Bronchial epithelial cell (primary cell): ENCODE measurements around the gene PEX1. TPM values are rescaled to one million over a fixed set of nuclear protein-coding genes. Genes with fewer than 3 reads are reported as not detected.

Experiments used
- DNase-seq: peaks from one replicate; pipeline ENCODE4 v3.0.0-alpha.2; 2010; ENCODE audit warnings: low read depth
- FAIRE-seq: peaks from 2 replicates; lab custom pipeline; 2011; peaks lifted over from hg19 to GRCh38; lab: Jason Lieb, UNC
- H3K27me3 ChIP-seq: 2 replicates; pipeline ENCODE4 v1.5.1; 2011; ENCODE audit warnings: low read length; ENCODE audit not compliant: control insufficient read depth, insufficient read depth
- H3K36me3 ChIP-seq: 2 replicates; pipeline ENCODE4 v1.5.1; 2011; ENCODE audit warnings: low read length; ENCODE audit not compliant: control insufficient read depth, insufficient read depth
- H3K4me3 ChIP-seq: 2 replicates; pipeline ENCODE4 v1.5.1; 2011; ENCODE audit warnings: mild to moderate bottlenecking, low read depth, low read length, control low read depth
- total RNA-seq: library from RNA; depleted of rRNA; stranded (reverse); fragments of >200 nt; gene quantifications from 2 replicates; pipeline ENCODE4 v1.2.1, GENCODE V29; 2014
- TF ChIP-seq, protein P1 (sequence below): IDR thresholded peaks from 2 replicates; pipeline ENCODE4 v1.5.1; 2011; ENCODE audit warnings: mild to moderate bottlenecking, moderate library complexity, low read length, control low read depth, inconsistent platforms; ENCODE audit not compliant: insufficient read depth, severe bottlenecking

The PEX1 gene
- total RNA-seq, 1 donor from 2014 or later: 11.6 TPM

DNA sequence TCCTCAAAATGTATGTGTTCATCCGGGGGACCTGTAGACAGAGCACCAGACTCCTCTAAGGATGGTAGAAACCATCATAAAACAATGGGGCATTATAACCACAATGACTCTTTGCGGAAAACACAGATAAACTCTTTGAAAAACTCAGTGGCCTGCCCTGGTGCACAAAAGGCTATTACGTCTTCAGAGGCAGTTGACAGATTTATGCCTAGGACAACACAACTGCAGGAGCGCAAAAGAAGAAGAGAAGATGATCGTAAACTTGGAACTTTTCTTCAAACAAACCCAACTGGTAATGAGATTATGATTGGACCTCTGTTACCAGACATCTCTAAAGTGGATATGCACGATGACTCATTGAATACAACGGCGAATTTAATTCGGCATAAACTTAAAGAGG lies 6.3 kb upstream of the PEX1 start:
- no peak for FAIRE-seq

DNA sequence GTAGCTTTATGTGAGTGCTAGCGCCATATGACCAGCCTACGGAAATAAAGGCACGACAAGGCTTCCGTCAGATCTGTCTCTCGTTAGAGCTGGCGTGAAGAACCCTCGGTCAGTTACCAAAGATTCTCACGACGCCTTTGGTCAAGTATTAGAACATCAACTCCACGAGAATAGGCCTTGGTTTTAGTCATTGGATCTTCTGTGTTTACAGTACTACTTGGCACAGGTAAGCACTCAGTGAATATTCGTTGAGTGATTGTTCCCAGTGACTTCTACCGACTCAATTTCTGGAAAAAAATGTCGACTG lies 591 bp upstream of the PEX1 start:
- Histone ChIP-seq H3K36me3 (peaks cover 11% of the 10 kb centered on the region), H3K27me3 (no peaks in the 10 kb centered on the region), H3K4me3 (peak overlapping the region; percentile 85)
- no peak for FAIRE-seq
- DNase-seq: no peak
- TF ChIP-seq, protein P1, sequence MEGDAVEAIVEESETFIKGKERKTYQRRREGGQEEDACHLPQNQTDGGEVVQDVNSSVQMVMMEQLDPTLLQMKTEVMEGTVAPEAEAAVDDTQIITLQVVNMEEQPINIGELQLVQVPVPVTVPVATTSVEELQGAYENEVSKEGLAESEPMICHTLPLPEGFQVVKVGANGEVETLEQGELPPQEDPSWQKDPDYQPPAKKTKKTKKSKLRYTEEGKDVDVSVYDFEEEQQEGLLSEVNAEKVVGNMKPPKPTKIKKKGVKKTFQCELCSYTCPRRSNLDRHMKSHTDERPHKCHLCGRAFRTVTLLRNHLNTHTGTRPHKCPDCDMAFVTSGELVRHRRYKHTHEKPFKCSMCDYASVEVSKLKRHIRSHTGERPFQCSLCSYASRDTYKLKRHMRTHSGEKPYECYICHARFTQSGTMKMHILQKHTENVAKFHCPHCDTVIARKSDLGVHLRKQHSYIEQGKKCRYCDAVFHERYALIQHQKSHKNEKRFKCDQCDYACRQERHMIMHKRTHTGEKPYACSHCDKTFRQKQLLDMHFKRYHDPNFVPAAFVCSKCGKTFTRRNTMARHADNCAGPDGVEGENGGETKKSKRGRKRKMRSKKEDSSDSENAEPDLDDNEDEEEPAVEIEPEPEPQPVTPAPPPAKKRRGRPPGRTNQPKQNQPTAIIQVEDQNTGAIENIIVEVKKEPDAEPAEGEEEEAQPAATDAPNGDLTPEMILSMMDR: no peak

More for the DNA sequence above, 6.3 kb upstream of the PEX1 start:
- TF ChIP-seq, protein P1: no peak
- H3K36me3 ChIP-seq: peaks cover 14% of the 10 kb centered on the region
- no peak for DNase-seq
- no peaks in the 10 kb centered on the region for H3K27me3 ChIP-seq
- H3K4me3 ChIP-seq: no peak overlapping the region

DNA sequence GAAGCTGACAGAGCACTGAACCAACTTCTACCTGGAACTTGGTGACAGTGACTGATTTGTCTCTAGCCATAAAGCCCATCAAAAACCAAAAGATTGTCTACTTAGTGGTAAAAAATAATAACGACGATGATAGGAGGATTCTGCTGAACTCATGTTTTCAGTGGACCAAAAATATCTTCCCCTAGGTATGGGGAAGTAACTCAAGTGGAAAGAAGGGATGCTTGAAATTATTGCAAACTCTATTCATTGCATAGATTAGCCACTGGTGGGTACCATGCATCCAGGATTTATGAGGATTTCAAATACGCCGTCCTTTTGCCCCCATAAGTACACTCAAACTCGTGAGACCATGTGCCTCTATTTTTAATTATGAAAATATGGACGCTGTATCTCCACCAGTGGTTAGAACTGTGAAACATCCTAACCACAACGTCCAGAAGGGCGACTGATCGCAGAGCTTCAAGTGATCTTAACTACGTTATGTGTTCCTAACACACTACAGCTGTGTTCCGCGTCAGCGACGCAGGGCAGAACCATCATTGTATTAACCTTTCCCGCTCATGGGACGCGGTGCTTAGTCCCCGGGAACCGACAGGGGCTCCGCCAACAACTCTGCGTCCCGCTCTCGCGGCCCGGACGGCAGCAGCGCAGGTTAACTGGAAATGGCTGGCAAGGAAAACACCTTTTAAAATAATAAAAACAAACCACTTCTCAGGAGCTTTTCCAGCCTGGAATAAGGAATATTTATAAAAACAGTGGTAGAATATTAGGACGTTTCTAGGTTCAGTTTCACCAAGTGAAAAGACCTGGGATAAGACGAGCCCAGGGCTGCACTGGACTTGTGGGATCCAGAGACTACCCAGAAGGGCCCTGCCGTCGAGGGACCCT lies 776 bp downstream of the PEX1 start:
- peak; percentile 54 for DNase-seq
- no peaks in the 10 kb centered on the region for H3K27me3 ChIP-seq
- no peak for FAIRE-seq
- H3K36me3 ChIP-seq: peaks cover 7% of the 10 kb centered on the region
- TF ChIP-seq, protein P1: peak; percentile 12
- peak overlapping the region; percentile 85 for H3K4me3 ChIP-seq

DNA sequence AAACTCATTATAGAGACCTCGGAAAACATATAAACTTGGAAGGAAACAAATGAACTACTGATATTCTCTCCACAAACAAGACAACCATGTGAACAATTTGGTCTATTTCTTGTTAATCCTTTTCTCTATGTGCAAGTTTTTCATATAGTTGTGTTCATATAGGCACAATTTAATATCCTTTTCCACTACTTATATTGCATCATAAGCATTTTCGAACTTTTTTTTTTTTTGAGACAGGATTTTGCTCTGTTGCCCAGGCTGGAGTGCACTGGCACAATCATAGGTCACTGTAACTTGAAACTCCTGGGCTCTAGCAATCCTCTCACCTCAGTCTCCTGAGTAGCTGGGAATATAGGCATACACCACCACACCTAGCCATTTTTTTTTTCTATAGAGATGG lies 5.2 kb downstream of the PEX1 start:
- H3K27me3 ChIP-seq: no peaks in the 10 kb centered on the region
- H3K36me3 ChIP-seq: peaks cover 1% of the 10 kb centered on the region
- TF ChIP-seq, protein P1: no peak
- H3K4me3 ChIP-seq: no peak overlapping the region
- DNase-seq (no peak), FAIRE-seq (no peak)

DNA sequence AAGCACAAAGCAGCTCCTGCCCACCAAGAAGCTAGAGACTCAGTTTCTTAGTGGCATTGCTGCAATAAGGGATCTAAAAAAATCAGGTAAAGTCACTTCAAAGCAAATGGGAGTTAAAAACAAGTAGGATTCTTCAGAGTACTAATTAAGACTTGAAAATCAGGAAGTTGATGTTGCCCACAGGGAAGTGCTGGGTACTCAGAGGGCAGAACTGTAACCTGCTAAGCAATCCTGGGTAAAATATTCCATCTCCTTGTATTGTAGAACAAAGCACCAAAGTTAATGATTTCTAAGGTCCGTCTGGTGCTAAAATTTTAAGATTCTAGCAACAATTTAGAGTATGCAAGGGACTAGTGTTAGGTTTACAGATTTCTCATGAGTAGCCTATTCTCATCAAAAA lies 8.3 kb downstream of the PEX1 start:
- DNase-seq: no peak
- TF ChIP-seq, protein P1: no peak
- H3K4me3 ChIP-seq: no peak overlapping the region
- H3K27me3 ChIP-seq: no peaks in the 10 kb centered on the region
- no peak for FAIRE-seq
- H3K36me3 ChIP-seq: peaks cover 1% of the 10 kb centered on the region
